ENCODE data around the gene MFRP. TPM values are rescaled to one million over a fixed set of nuclear protein-coding genes. Genes with fewer than 3 reads are reported as not detected.
A peak's percentile ranks its signal among the peaks of the same experiment; 100 is the strongest.

The MFRP gene
- total RNA-seq, 1 experiment from 2014 or later: not detected

DNA sequence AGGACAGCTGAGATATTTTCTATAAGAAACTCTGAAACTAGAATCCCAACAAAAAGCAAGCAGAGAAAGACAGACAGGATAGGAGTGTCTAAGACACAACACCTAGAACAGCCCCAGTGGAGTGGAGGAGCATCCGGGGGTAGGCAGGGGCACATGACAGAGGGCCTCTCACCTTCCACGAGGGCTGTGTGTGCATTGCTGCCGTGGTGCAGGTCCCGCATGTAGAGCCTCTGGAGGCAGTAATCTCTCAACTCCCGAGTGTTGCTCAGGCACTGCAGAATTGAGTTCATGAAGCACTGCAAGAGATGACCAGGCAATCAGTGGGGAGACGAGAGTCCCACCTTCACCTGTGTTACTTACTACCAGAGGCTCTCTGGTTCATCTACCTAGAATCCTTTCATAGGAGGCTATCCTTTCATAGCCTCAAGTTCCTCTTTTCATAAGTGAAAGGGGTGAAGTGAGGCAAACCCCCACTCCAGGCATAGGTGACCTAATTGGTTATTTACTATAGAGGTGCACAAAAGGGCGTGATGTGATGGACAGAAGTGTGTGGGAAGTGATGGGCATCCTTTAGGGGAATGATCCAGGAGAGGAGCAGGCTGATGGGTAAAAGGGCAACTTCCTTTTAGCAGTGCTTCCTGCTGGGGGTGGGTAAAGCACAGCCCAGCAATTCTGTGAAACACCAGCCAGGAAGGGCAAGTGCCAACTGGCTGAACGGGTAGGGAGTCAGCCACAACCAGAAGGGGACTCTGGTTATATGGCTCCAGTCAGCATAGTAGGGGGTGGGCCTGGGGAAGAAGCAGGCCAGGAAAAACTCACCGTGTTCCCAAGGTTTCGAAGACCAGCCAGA is 13.1 kb upstream of the MFRP start:
- no peak for DNase-seq (ENCODE audit: low spot score)

DNA sequence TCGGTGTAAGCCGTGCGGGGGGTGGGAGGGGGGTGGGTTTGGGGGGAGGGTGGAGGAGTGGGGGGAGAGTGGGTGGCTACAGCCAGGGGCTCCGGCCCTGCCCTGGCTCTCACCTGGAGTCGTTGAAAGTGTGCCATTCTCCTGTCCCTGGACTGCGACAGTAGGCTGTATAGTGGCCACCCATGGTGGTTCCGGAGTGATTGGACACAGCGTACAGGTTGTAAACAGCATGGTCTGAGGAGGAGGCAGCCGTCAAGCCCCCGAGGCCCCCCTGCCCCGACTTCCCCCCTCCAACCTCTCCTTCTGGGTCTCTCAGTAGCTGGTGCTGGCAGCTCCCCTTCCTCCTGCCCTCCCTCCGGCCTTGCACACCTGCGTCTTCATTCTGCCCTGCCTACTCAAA is 10.6 kb upstream of the MFRP start:
- DNase-seq (ENCODE audit: low spot score): no peak

DNA sequence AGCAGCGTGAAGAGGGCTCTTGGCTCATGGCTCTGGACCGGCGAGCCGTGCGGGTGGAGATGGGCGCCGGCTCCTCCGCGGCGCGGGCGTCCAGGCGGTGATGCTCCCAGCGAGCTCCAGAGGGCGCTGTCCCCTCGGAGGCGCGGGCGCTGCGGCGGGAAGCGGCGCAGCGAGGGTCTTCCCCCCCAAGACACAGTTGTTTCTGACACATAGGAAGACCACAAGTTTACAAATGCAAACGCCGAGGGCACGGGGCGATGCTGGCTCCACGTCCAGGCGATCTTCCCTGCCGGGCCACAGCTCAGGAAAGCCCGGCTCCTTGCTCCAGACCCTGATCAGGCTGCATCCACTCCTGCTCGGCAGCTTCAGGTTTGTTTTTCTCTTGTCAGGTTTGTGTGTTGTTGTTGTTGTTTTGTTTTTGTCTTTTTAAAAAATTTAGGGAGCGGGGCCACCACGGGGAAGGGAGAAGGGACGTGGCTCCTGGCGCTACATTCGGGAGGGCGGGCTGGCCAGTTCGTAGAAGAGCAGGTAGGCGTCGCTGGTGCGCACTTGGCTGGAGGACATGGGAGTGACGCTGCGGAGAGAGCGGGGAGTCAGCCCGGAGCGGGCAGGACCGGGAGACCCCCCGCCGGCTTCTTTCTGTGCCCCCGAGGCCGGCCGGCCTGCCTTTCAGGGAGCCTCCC is 10.0 kb upstream of the MFRP start:
- peak; percentile 69 for DNase-seq (ENCODE audit: low spot score)

DNA sequence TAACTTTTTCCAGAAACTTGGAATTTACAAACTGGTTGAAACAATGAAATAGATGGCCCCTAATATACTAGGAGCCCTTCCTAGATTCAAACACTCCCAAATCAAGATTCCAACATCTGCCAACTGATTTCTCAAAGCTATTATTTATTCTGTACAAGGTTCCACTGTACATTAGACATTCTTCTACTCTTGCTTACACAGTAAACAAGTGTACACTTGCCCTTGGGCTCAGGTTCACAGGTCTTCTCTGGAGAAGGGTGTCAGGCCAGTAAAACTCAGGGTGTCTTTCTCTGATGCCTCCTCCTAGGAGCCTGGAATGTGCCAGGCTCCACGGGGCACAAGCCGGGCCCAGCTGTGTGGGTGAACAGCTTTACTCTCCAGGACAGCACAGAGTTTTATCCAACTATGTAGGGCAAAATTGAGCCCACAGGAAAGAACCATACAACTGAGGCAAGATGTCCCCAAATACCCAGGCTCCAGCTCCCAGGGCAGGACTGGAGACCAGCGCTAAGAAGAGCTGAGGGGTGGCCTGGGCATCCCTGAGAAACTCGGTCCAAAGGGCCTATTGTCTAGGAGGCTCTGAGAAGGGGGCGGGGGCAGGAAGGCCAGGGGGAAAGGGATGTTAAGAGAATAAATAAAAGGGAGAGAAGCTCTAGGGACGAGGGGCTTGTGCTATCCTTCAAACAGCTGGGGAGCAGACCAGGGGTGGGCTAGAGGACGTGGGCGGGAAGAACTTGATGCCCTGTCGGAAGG is 8.8 kb upstream of the MFRP start:
- no peak for DNase-seq (ENCODE audit: low spot score)

DNA sequence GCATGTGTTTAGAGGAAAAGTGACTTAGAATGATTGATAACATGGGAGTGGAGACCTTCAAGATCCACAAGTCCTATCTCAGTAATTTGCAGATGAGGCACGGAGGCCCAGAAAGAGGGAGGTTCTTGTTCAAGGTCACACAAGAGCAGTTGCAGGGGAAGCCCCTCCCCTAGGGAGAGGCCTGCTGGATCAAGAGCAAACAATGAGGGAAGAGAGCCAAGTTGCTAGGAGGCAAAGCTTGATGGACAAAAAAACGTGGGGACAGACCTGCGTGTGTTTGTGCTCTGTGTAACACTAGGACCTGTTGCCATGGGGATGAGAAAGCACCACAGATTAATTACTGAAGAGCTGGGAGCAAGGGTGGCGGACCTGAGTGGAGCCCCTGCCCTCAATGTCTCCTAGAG is 6.4 kb upstream of the MFRP start:
- DNase-seq (ENCODE audit: low spot score): no peak

DNA sequence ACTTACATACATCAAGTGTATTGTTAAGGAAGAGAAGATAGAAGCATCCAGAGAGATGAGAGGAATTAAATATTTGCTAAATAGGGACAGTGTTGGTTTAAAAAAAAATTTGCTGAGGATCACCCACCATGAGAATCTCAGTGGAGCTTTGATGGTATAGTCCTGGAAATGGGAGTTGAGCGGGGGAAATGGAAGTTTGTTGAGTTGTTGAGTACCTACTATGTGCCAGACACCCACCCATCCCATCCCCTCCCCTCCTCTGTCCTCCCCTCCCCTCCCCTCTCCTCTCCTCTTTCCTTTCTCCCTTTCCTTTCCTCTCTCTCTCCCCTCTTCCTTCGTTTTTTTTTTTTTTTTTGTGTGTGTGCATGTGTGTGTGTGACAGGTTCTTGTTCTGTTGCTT is 4.7 kb upstream of the MFRP start:
- DNase-seq (ENCODE audit: low spot score): no peak

DNA sequence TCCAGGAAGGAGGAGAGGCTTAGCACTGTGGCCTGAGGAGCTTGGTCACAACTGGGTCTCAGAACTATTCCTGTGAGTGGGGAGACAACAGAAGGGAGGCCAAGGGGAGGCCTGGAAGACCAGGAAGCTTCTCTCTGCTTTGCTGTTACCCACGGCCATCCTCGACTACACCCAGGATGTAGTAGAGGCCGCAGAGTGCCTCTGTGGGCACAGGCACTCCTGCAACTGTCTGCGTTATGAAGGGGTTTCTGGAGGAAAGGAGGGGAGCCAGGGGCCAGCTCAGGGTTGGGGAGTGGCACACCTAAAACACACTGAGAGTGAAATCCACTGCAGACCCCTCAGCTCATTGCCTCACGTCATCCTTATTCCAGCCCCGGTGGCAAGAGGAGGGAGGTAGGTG is 3.8 kb upstream of the MFRP start:
- no peak for DNase-seq (ENCODE audit: low spot score)

DNA sequence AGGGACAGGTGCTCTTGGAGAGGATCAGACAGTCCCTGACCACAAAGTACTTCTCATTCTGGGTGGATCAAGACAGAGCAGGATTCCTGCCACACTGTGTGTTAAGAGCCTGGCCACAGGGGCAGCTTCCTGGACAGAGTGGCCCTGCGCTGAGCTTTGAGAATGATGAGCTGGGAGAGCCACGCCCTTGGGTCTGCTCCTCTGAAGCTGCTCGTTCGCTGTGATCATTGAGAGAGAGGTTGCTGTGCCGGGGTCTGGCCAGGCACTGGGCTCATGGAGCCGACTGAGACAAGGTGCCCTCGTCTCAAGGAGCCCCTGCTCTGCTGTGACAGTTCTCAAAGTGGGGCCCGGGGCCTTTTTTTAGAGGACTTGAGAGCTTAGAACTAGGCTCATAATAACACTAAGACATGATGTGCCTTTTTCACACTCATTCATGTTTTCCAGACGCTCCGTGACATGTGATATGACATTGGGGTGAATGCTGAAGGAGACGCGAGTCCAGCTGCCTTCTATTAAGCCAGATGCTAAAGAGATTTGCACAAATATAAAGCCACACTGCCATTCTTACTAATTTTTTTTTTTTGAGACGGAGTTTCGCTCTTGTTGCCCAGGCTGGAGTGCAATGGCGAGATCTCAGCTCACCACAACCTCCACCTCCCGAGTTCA is 1.6 kb upstream of the MFRP start:
- no peak for DNase-seq (ENCODE audit: low spot score)

DNA sequence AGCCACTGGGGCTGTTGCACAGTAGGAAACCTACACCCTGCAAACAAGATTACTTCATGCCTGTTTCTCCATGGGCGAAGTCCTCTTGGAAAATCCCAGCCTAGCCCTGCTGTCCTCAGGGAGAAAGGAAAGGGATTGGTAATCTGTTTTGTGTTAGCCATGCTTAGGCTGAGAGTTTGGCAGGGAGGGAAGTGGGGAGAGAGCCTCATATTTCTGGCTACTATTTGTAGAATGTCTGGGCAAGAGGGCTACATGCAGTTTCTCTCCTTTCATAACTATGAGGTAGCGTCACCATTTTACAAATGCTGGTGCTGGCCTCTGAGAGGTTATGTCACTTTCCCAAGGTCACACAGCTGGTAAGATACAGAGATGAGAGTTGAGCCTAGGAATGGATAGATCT is 737 bp upstream of the MFRP start:
- no peak for DNase-seq (ENCODE audit: low spot score)

DNA sequence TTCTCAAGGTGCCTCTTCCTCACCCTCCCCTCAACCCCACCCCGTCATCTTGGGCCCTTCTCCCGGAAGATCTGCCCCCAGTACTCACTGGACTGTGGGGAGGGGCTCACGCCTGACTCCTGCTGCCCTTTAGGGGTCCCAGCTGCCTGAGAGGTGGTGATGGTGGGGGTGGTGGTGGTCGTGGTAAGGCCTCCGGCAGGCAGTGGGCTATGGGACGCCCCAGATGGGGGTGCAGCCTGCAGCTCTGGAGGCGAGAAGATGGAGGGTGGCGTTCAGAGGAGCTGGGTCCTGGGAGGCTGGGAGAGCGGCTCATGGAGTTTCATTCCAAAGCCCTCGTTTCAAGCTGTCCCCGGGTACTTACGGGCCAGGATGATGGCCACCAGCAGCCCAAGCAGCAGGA is 820 bp downstream of the MFRP start:
- no peak for DNase-seq (ENCODE audit: low spot score)

DNA sequence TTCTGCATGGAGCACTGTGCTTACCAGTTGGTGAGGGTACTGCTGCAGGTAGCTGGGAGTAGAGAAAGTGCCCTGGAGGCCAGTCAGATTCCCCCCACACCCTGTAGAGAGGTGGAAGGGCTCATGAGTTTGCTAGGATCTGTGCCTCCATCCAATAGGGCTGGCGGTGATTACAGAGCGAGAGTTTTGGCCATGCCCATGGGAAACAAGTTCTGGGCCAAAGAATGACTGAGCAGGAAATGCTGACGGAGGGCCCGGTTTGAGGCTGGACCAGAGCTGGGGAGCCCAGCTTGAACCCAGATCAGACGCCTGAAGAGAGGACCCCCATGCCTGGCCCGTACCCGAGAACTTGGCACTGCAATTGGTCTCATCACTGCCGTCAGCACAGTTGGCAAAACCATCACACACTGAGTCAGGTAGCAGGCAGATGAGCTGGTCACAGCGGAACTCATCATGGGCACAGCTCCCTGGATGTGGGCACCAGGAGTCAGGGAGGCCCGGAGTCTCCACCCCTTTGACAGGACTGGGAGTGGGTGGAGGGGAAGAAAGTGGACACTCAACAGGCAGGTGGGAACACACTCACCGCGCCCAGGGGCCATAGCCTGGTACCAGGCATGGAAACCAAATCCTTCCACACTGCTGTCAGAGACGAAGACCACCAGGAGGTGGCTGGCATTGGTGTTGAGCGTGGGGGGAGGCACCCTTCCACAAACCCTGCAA is 2.1 kb downstream of the MFRP start:
- no peak for DNase-seq (ENCODE audit: low spot score)

DNA sequence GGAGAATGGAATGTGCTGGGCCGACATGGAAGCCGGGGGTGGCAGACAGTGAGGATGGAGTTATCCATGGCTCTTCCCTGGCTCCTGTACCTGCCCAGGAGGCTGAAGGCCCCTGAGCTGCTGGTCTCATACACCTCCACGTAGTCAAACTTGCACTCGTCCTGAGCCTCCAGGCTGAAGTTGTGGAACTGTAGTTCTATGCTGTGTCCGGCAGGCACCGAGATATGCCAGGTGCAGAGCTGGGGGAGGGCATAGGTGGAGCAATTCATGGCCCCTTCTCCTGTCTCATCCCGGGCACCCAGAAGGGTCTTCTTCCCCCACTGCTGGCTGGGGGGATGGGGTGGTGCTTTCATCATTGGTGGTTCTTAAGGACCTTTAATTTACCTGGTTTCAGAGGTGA is 2.8 kb downstream of the MFRP start:
- DNase-seq (ENCODE audit: low spot score): no peak

DNA sequence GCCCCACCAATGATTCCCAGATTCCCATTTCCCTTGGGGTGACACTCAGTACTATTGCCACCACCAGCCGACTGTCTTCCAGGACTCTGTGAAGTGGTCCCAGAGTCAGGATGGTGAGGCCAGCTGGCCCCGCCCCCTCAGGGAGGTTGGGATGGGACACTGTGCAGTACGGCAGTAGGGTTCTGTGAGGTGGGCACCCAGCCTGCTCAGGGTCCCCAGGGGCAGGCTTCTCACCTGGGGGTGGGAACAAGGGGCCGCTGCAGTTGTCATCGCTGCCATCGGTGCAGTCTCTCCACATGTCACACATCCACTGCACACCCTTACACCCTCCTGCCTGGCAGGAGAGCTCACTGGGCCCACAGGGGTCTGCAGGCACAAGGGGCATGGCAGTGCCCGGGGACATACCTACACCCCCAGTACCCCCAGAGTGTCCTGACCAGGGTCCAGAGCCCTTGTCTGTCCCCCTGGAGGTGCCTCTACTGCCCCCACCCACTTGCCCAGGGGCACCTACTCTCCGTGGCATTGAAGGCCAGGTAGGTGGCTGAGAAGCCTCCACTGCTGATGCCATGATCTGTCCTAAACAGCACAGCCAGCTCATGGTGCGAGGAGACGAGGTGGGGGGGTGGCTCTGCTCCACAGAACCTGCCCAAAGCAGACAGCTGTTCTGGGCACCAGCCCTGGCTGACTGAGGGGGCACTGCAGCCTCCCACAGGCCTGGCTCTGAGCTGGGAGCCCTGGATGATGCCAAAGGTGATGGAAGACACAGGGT is 4.0 kb downstream of the MFRP start:
- DNase-seq (ENCODE audit: low spot score): no peak

DNA sequence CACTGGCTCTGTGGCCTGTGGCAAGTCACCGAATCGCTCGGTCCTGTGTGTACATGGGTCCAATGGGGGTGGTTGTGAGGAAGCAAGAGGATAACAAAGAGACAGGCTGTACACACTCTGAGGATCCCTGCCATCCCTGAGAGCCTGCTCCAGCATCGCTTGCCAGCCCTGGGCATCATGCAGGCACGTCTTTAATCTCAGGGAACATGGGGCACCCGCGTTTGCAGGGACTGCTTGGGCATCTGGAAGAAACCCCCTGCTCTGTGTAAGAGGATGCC is 4.5 kb downstream of the MFRP start:
- no peak for DNase-seq (ENCODE audit: low spot score)

DNA sequence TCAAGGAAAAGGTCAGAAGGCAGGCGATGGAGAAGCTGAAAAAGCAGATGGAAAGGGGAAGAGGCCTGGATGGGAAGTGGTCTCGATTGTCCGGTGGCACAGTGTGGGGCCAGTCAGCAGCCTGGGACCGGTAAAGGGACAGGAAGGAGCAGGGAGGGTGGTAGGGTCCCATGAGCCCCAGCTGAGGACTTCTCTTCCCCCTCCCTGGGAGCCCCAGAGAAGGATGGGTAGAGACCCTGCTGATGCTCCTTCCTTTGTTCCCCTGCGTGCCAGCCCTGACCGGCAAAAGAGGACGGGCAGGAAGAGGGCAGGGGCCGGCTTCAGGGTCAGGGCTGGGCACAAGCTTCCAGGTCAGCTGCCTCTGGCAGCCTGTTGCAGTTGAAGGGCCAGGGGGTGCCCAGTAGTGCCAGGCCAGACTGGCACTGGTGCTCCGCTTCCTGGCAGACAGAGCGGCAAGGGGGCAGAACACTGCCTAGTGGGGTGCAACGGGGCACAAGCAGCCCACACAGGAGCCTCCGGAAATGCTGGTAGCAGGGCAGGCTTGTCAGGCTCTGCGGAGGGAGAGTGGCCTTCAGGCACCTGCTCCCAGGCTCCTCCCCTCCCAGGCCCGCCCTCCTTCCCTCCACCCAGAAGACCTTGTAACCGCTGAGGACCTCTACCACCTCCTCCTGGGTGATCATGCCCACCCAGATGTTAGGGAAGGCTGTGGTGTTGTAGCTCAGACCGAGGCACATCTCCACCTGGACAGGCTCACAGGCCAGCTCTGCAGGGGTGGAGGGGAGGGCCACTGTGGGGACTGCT is 5.1 kb downstream of the MFRP start:
- no peak for DNase-seq (ENCODE audit: low spot score)

DNA sequence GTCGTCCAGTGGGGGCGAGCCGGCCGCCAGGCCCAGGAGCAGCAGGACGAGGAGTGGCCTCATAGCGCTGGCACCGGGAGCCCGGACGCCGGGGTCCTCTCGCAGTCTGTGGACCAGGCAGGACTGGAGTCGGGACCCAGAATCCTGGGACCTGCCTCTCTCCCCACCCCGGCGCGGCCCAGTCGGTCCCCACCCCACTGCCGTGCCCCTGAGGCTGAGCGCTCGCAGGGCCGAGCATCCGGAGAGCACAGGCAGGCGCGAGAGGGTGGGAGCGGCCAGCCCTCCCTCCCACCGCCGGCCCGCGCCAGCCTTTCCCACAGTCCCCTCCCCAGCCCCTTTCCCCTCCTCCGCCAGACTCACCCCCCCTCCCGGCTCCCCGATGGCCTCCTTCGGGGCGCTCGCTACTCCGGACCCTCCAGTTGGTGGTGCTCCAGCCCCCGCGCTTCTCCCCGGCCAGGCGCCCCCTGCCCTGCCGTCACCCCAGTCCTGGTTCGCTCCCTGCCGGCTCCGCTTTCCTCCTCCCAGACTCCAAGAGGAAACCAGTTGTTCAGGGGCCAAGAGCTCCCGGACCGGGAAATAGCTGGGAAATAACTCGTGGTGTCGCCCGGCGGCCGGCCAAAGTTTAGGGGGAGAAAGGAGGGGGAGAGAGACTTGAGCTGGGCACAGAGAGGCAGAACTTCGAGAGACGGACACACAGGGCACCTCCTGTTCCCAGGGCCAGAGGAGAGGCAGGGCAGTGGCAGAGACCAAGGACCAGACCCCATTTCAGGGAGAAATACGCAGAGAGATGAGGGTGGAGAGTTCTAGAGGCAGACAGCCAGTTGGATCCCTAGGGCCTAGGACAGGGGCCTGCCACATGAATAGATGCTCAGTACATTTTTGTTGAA is 5.9 kb downstream of the MFRP start, which contains the start of gene C1QTNF5:
Gene C1QTNF5 (minus strand): TSS at position 549 of the 887 bp plus-strand sequence. CDS start 486 bp downstream, at position 63.
- no peak for DNase-seq (ENCODE audit: low spot score)

DNA sequence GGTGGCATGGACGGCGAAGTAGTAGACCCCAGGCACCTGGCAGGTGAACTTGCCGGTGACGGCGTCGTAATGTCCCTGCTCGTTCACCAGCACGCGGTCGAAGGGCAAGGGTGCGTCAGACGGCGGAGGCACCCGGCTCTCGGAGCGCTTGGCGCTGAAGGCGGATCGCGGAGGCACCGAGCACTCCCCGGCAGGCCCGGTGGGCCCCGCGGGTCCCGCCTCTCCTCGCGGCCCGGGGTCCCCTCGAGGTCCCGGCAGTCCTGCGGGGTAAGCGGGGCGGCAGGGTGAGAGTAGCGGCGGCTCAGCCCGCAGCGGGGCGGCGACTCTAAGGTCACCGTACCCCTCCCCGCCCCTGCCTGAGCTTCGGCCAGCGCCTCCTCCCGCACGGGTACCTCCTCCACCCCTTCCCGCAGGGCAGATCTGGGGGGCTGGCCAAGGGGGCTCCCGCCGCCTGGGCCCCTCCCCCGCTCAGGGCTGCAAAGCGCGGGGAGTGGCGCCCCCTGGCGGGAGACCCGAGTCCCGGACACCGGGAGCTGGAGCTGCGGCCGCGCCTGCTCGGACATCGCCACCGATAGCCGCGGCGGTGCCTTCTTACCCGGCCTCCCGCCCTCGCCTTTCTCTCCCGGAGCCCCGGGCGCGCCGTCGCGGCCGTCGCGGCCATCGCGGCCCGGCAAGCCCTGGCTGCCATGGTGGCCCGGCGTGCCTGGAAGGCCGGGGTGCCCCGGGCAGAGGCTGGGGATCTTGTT is 6.7 kb downstream of the MFRP start:
- no peak for DNase-seq (ENCODE audit: low spot score)

DNA sequence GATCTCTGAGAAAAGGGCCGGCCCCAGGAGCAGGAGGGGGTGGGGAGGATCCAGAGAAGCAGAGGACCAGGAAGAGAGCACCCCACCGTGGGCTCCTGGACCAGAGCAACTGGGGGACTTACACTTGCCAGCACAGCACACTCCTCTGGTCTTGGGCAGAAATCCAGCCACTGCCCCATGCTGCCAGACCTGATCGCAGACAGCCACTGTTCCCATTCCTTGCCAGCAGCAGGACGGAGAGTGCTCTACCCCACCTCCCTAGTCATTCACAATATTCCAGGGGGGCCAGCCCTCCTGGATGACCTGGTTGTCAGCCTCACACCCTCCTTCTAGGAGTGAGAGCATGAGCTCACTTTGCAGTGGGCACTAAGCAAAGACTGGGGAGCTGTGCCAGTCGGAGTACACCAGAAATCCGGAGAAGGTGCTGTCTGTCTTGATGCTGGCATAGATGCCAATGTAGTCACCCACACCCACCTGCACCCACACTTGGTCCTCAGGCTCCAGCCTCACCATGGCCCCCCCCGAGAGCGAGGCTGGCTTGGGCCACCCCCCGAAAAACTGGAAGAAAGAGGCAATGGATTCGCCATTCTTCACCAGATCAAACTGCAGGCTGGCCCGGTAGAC is 7.4 kb downstream of the MFRP start:
- no peak for DNase-seq (ENCODE audit: low spot score)

All from H4 (cell line).